HepG2 (cell line): ENCODE results near the gene PPP4R2. TPM values are rescaled to one million over a fixed set of nuclear protein-coding genes. Genes with fewer than 3 reads are reported as not detected.

Experiments used
- ATAC-seq: fragments of 200-7000 bp; cut with Tn5 transposase; 3 replicates; pipeline ENCODE4 v1.9.1; 2020; ENCODE audit warnings: mild to moderate bottlenecking, moderate library complexity
- BruUV-seq: library from RNA; stranded (reverse); fragments of 400-500 nt; replicated peaks from 2 replicates; lab custom pipeline; 2021; lab: Mats Ljungman, UMichigan
- CTCF ChIA-PET: fragments of 300-600 bp; formaldehyde crosslinking; extraction: SDS; loops from one replicate; lab custom pipeline; 2021; ENCODE audit warnings: low total read pairs, inconsistent platforms, low intra/inter-chr PET ratio; lab: Yijun Ruan, JAX
- POLR2A ChIA-PET: fragments of 350-600 bp; sonication (Branson Sonifier 250); formaldehyde crosslinking; loops from one replicate; lab custom pipeline; 2020; ENCODE audit warnings: antibody characterized with exemption, inconsistent platforms; lab: Yijun Ruan, JAX
- DNase-seq: peaks from one replicate; pipeline ENCODE4 v3.0.0-alpha.2; 2015; ENCODE audit warnings: low spot score
- FAIRE-seq: peaks from 3 replicates; lab custom pipeline; 2011; peaks lifted over from hg19 to GRCh38; lab: Jason Lieb, UNC
- H2AFZ ChIP-seq: one replicate; pipeline ENCODE4 v1.6.1; 2011; ENCODE audit warnings: low read length, inconsistent platforms
- H3K27ac ChIP-seq: fragments of 300-600 bp; 3 replicates; pipeline ENCODE4 v1.8.0; 2011; ENCODE audit warnings: mixed run types, mild to moderate bottlenecking, mixed read lengths, low read length, inconsistent platforms; ENCODE audit not compliant: insufficient read depth; ENCODE audit errors: extremely low read length
- H3K27me3 ChIP-seq, 2 experiments: fragments of 200-600 bp in 1 of 2; 2 replicates in 1 of 2; 3 replicates in 1 of 2; pipeline versions ENCODE4 v1.6.0 to v1.8.0; 2011; ENCODE audit warnings: low read length in 2 of 2, mild to moderate bottlenecking in 2 of 2, moderate library complexity in 2 of 2, inconsistent platforms in 1 of 2; ENCODE audit not compliant: insufficient read depth in 2 of 2, control insufficient read depth in 1 of 2
- H3K36me3 ChIP-seq, 2 experiments: fragments of 200-600 bp in 1 of 2; replicated peaks in 1 of 2; 2 replicates in 1 of 2; 3 replicates in 1 of 2; pipeline versions ENCODE4 v1.5.1 to v1.8.0; 2011; ENCODE audit warnings: low read length in 2 of 2, inconsistent platforms in 1 of 2; ENCODE audit not compliant: insufficient read depth in 2 of 2, control insufficient read depth in 1 of 2
- H3K4me1 ChIP-seq: 2 replicates; pipeline ENCODE4 v1.5.1; 2012; ENCODE audit warnings: low read length, inconsistent platforms; ENCODE audit not compliant: insufficient read depth
- H3K4me2 ChIP-seq: 2 replicates; pipeline ENCODE4 v1.6.0; 2011; ENCODE audit warnings: low read depth, low read length, inconsistent platforms
- H3K4me3 ChIP-seq, 3 experiments: fragments of 200-600 bp in 1 of 3; sonication (generic), shearing (Covaris generic) in 1 of 3; replicated peaks in 1 of 3; 2 replicates each; pipeline ENCODE4 v1.5.1; 2011 to 2016; ENCODE audit warnings: low read length in 3 of 3, inconsistent platforms in 2 of 3, low read depth in 2 of 3, mild to moderate bottlenecking in 2 of 3, control low read depth in 1 of 3, mixed read lengths in 1 of 3; ENCODE audit not compliant: insufficient read depth in 1 of 3
- H3K79me2 ChIP-seq: one replicate; pipeline ENCODE4 v1.6.1; 2011; ENCODE audit warnings: low read length, inconsistent platforms; ENCODE audit not compliant: insufficient read depth
- H3K9ac ChIP-seq: 2 replicates; pipeline ENCODE4 v1.6.0; 2011; ENCODE audit warnings: mild to moderate bottlenecking, low read depth, low read length, inconsistent platforms; ENCODE audit not compliant: insufficient read depth
- H3K9me3 ChIP-seq: 2 replicates; pipeline ENCODE4 v1.5.1; 2012; ENCODE audit warnings: mild to moderate bottlenecking, low read length
- H4K20me1 ChIP-seq: 2 replicates; pipeline ENCODE4 v1.6.0; 2011; ENCODE audit warnings: inconsistent platforms, mild to moderate bottlenecking, low read length, moderate library complexity; ENCODE audit not compliant: insufficient read depth
- BCL6 ChIP-seq: IDR thresholded peaks from 2 replicates; pipeline ENCODE4 v1.6.1; 2016; ENCODE audit warnings: missing genetic modification reagents, missing compliant biosample characterization
- FOXA1 ChIP-seq, 2 experiments: fragments of 450-650 bp in 1 of 2; sonication (generic) in 1 of 2; formaldehyde crosslinking in 1 of 2; IDR thresholded peaks; 2 replicates each; pipeline versions ENCODE4 v1.4.0 to v1.6.1; 2016 to 2020; ENCODE audit warnings: missing genetic modification reagents in 1 of 2
- NR2F6 ChIP-seq, 2 experiments: IDR thresholded peaks; 2 replicates each; pipeline ENCODE4 v1.6.1; 2016; ENCODE audit warnings: antibody characterized with exemption in 1 of 2, mild to moderate bottlenecking in 1 of 2
- PAXIP1 ChIP-seq: sonication (generic); formaldehyde crosslinking; conservative IDR thresholded peaks from 2 replicates; pipeline ENCODE4 v1.4.0; 2020; ENCODE audit warnings: mild to moderate bottlenecking, missing genetic modification reagents, moderate library complexity
- RARA ChIP-seq: IDR thresholded peaks from 2 replicates; pipeline ENCODE4 v1.6.1; 2016; ENCODE audit warnings: missing genetic modification reagents, missing compliant biosample characterization
- RBM22 ChIP-seq: fragments of 200-400 bp; formaldehyde crosslinking; optimal IDR thresholded peaks from 2 replicates; pipeline ENCODE3; 2017; ENCODE audit warnings: mild to moderate bottlenecking, low read length, moderate library complexity
- RXRB ChIP-seq: IDR thresholded peaks from 2 replicates; pipeline ENCODE4 v1.6.1; 2016; ENCODE audit warnings: borderline replicate concordance, missing genetic modification reagents, missing compliant biosample characterization
- SAP130 ChIP-seq: IDR thresholded peaks from 2 replicates; pipeline ENCODE4 v1.6.1; 2016; ENCODE audit warnings: low read depth
- SOX13 ChIP-seq, 3 experiments: fragments of 450-650 bp in 1 of 3; sonication (generic) in 1 of 3; formaldehyde crosslinking in 1 of 3; IDR thresholded peaks in 2 of 3; conservative IDR thresholded peaks in 1 of 3; 2 replicates each; pipeline versions ENCODE4 v1.5.0 to v1.6.1; 2016 to 2020; ENCODE audit warnings: antibody characterized with exemption in 1 of 3, mild to moderate bottlenecking in 1 of 3, missing compliant biosample characterization in 1 of 3, missing genetic modification reagents in 1 of 3, moderate library complexity in 1 of 3
- SOX5 ChIP-seq: IDR thresholded peaks from 2 replicates; pipeline ENCODE4 v1.6.1; 2016; ENCODE audit warnings: borderline replicate concordance
- SOX6 ChIP-seq, 2 experiments: fragments of 450-650 bp in 1 of 2; sonication (generic) in 1 of 2; formaldehyde crosslinking in 1 of 2; IDR thresholded peaks; 2 replicates each; pipeline versions ENCODE4 v1.4.0 to v1.6.1; 2017 to 2020; ENCODE audit warnings: antibody characterized with exemption in 1 of 2, mild to moderate bottlenecking in 1 of 2, missing genetic modification reagents in 1 of 2
- ZNF710 ChIP-seq: sonication (generic); formaldehyde crosslinking; IDR thresholded peaks from 2 replicates; pipeline ENCODE4 v1.5.0; 2020; ENCODE audit warnings: mild to moderate bottlenecking, missing genetic modification reagents, borderline replicate concordance
- ZNF879 ChIP-seq: sonication (generic); formaldehyde crosslinking; IDR thresholded peaks from 2 replicates; pipeline ENCODE4 v1.8.1; 2023; ENCODE audit warnings: missing genetic modification reagents
- WGBS: methylation state at CpG from one replicate; pipeline ENCODE4 v1.1.6; 2017; ENCODE audit warnings: low lambda C conversion rate; 5-methylcytosine and 5-hydroxymethylcytosine counted together
- in situ Hi-C: cut with HindIII; loops from 2 replicates; pipeline ENCODE4 v1.10.0; 2017; ENCODE audit warnings: low pct_unique_long_range_greater_than_20kb; ENCODE audit not compliant: extremely low pct_ligation_motif_present
- intact Hi-C: fragments of 100-400 bp; cut with micrococcal nuclease; formaldehyde crosslinking; loops from one replicate; pipeline ENCODE4 v1.10.0; 2022; ENCODE audit not compliant: unreplicated experiment
- polyA plus RNA-seq, 8 experiments: library from polyadenylated mRNA; depleted of rRNA in 3 of 8; stranded (reverse) in 7 of 8; unstranded in 1 of 8; fragments of >200 nt; fragmentation: Illumina TruSeq in 4 of 8; extraction: Trizol in 4 of 8; gene quantifications; 2 replicates each; pipeline versions ENCODE4 v1.2.1 to v1.2.3, GENCODE V29; 2011 to 2016; ENCODE audit warnings: low read depth in 4 of 8, missing spikeins in 1 of 8, mixed read lengths in 1 of 8; ENCODE audit not compliant: insufficient read depth in 1 of 8
- total RNA-seq, 5 experiments: library from RNA; depleted of rRNA; stranded (reverse); fragments of >200 nt; fragmentation: Illumina TruSeq; extraction: Trizol; gene quantifications; 2 replicates each; pipeline ENCODE4 v1.2.3, GENCODE V29; 2016; ENCODE audit warnings: low read depth in 1 of 5
- TF ChIP-seq, protein P1 (sequence below): sonication (generic); formaldehyde crosslinking; IDR thresholded peaks from 2 replicates; pipeline ENCODE4 v1.5.0; 2020; ENCODE audit warnings: missing genetic modification reagents

The PPP4R2 gene
- total and polyA plus RNA-seq, 2 of the 13 experiments (the other 11 are each of a cell fraction or from before 2014, with no cell fraction given): 22.3 to 161 TPM

GRCh38 chr3:73026111-73026759, 29.6 kb downstream of the PPP4R2 start:
- Histone ChIP-seq H4K20me1 (peaks cover 92% of the 10 kb centered on the region), H3K4me3 (peak overlapping the region in 1 of 3 experiments; percentile 1; a peak in 1 of 6 replicates), H3K9ac (no peak overlapping the region), H3K9me3 (no peaks in the 10 kb centered on the region), H3K4me1 (peaks cover 82% of the 10 kb centered on the region), H2AFZ (no peak overlapping the region), H3K36me3 (peaks cover 0 to 4% of the 10 kb centered on the region in 2 experiments; a peak in 2 of 5 replicates), H3K27me3 (no peaks in the 10 kb centered on the region), H3K4me2 (peak overlapping the region; percentile 31; the same call in 1 of the 2 replicates), H3K79me2 (peaks cover 99% of the 10 kb centered on the region), H3K27ac (peak overlapping the region; percentile 29)
- ATAC-seq: no peak; the same call in 2 of the 3 replicates
- ChIA-PET CTCF (no interaction called here), POLR2A (interaction anchor here (1.4 to 1.7 kb wide), 2 partner anchors 9 to 29 kb away, joined by 4 to 5 read pairs; partner anchors contain the start of gene PPP4R2)
- in situ Hi-C loops: no loop called here
- peak; percentile 21 for DNase-seq
- intact Hi-C loops: no loop called here
- no peak for FAIRE-seq
- 61% methylated on average over 6 of the region's 6 CpGs for WGBS
- no TSS peak for BruUV-seq
- TF ChIP-seq FOXA1 (IDR thresholded peaks at IDR 0.05): no peak
- 0 out of 2 replicates have a peak, but pooled peaks have one; percentile 29 for TF ChIP-seq FOXA1 (CRISPR knock-in tag; IDR thresholded peaks at IDR 0.05)
- 0 out of 2 replicates have a peak, but pooled peaks have one; percentile 20 for TF ChIP-seq ZNF710 (CRISPR knock-in tag)
- TF ChIP-seq SAP130: peak; percentile 48
- TF ChIP-seq, protein P1, sequence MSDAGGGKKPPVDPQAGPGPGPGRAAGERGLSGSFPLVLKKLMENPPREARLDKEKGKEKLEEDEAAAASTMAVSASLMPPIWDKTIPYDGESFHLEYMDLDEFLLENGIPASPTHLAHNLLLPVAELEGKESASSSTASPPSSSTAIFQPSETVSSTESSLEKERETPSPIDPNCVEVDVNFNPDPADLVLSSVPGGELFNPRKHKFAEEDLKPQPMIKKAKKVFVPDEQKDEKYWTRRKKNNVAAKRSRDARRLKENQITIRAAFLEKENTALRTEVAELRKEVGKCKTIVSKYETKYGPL (CRISPR knock-in tag): no peak
- TF ChIP-seq PAXIP1 (CRISPR knock-in tag): peak; percentile 24; the same call in 1 of the 2 replicates
- no peak for TF ChIP-seq ZNF879
- TF ChIP-seq RARA (CRISPR knock-in tag): peak; percentile 67
- TF ChIP-seq RXRB (CRISPR knock-in tag): peak; percentile 65; the same call in 1 of the 2 replicates
- no peak for TF ChIP-seq SOX6 (IDR thresholded peaks at IDR 0.05)
- peak; percentile 65 for TF ChIP-seq SOX6 (CRISPR knock-in tag; IDR thresholded peaks at IDR 0.05)
- TF ChIP-seq RBM22: peak; percentile 65
- peak; percentile 27; the same call in 1 of the 2 replicates for TF ChIP-seq NR2F6 (IDR thresholded peaks at IDR 0.05)
- TF ChIP-seq NR2F6 (CRISPR knock-in tag; IDR thresholded peaks at IDR 0.05): peak; percentile 62; the same call in 1 of the 2 replicates
- 0 out of 2 replicates have a peak, but pooled peaks have one; percentile 28 for TF ChIP-seq BCL6
- TF ChIP-seq SOX13 (IDR thresholded peaks at IDR 0.05): 0 out of 2 replicates have a peak, but pooled peaks have one; percentile 38
- peak in 1 of 2 experiments; percentile 95; a peak in 2 of 4 replicates for TF ChIP-seq SOX13 (CRISPR knock-in tag; conservative IDR thresholded peaks at IDR 0.05 in 1 of 2, IDR thresholded peaks at IDR 0.05 in 1 of 2)
- peak; percentile 90 for TF ChIP-seq SOX5 (CRISPR knock-in tag)
